B cell (primary cell): Measurements from ENCODE around the gene ZNF516. TPM values are rescaled to one million over a fixed set of nuclear protein-coding genes. Genes with fewer than 3 reads are reported as not detected.

Experiments used
- ATAC-seq: fragments of 200-7000 bp; cut with Tn5 transposase; one replicate; pipeline ENCODE4 v1.10.0; 2021; ENCODE audit warnings: low read depth, mild to moderate bottlenecking, moderate number of reproducible peaks, moderate library complexity
- CTCF ChIA-PET: fragments of 350-600 bp; sonication (Branson Sonifier 250); formaldehyde crosslinking; loops from one replicate; lab custom pipeline; 2021; ENCODE audit warnings: antibody characterized with exemption, inconsistent platforms; lab: Charles Lee
- POLR2A ChIA-PET: fragments of 350-600 bp; sonication (Branson Sonifier 250); formaldehyde crosslinking; loops from one replicate; lab custom pipeline; 2021; ENCODE audit warnings: antibody characterized with exemption; lab: Charles Lee
- DNase-seq: peaks from one replicate; pipeline ENCODE4 v3.0.0; 2013
- H2AFZ ChIP-seq: 2 replicates; pipeline ENCODE4 v1.6.1; 2012; ENCODE audit warnings: mild to moderate bottlenecking, low read depth, low read length; ENCODE audit not compliant: insufficient read depth, poor library complexity, severe bottlenecking
- H3K27ac ChIP-seq, 2 donors: 1 replicate in 1 of 2; 2 replicates in 1 of 2; pipeline ENCODE4 v1.5.1; 2012 to 2013; ENCODE audit warnings: low read length in 2 of 2, mild to moderate bottlenecking in 2 of 2, moderate library complexity in 1 of 2
- H3K27me3 ChIP-seq, 4 experiments: fragments of 200-600 bp in 1 of 4; sonication (generic) in 1 of 4; replicated peaks in 1 of 4; 1 replicate in 2 of 4; 2 replicates in 2 of 4; pipeline versions ENCODE4 v1.6.1 to v1.7.0; 2013 to 2016; ENCODE audit warnings: low read length in 3 of 4, mild to moderate bottlenecking in 2 of 4, mixed read lengths in 1 of 4, moderate library complexity in 1 of 4; ENCODE audit not compliant: insufficient read depth in 4 of 4, control insufficient read depth in 3 of 4; ENCODE audit errors: control extremely low read depth in 1 of 4
- H3K36me3 ChIP-seq, 2 experiments: replicated peaks in 1 of 2; 1 replicate in 1 of 2; 2 replicates in 1 of 2; pipeline versions ENCODE4 v1.6.1 to v1.7.1; 2013; ENCODE audit warnings: low read length in 1 of 2; ENCODE audit not compliant: insufficient read depth in 2 of 2, control insufficient read depth in 1 of 2; ENCODE audit errors: control extremely low read depth in 1 of 2, extremely low read depth in 1 of 2
- H3K4me1 ChIP-seq, 2 donors: fragments of 200-600 bp in 1 of 2; sonication (generic) in 1 of 2; 1 replicate in 1 of 2; 2 replicates in 1 of 2; pipeline versions ENCODE4 v1.5.1 to v1.6.1; 2013 to 2017; ENCODE audit warnings: low read length in 2 of 2; ENCODE audit not compliant: control insufficient read depth in 2 of 2, insufficient read depth in 2 of 2
- H3K4me2 ChIP-seq: replicated peaks from 2 replicates; pipeline ENCODE3; 2012; ENCODE audit warnings: mild to moderate bottlenecking, low read depth, low read length; ENCODE audit not compliant: poor library complexity, severe bottlenecking
- H3K4me3 ChIP-seq, 5 experiments: fragments of 200-600 bp in 1 of 5; sonication (generic) in 1 of 5; 1 replicate in 3 of 5; 2 replicates in 2 of 5; pipeline versions ENCODE4 v1.5.1 to v1.7.0; 2011 to 2016; ENCODE audit warnings: low read length in 4 of 5, mild to moderate bottlenecking in 4 of 5, low read depth in 2 of 5, control low read depth in 1 of 5, moderate library complexity in 1 of 5; ENCODE audit not compliant: insufficient read depth in 1 of 5; ENCODE audit errors: control extremely low read depth in 1 of 5, extremely low read depth in 1 of 5
- H3K79me2 ChIP-seq: fragments of 200-600 bp; sonication (generic); one replicate; pipeline ENCODE4 v1.6.0; 2016; ENCODE audit warnings: low read length; ENCODE audit not compliant: control insufficient read depth, insufficient read depth
- H3K9ac ChIP-seq: fragments of 200-600 bp; sonication (generic); 2 replicates; pipeline ENCODE4 v1.6.1; 2017; ENCODE audit warnings: mild to moderate bottlenecking, low read length, moderate library complexity
- H3K9me3 ChIP-seq, 3 donors: one replicate each; pipeline versions ENCODE4 v1.6.1 to v1.7.1; 2013; ENCODE audit warnings: low read length in 2 of 3; ENCODE audit not compliant: control insufficient read depth in 2 of 3, insufficient read depth in 1 of 3; ENCODE audit errors: control extremely low read depth in 1 of 3
- H4K20me1 ChIP-seq: 2 replicates; pipeline ENCODE4 v1.6.0; 2012; ENCODE audit warnings: mild to moderate bottlenecking, low read length; ENCODE audit not compliant: insufficient read depth, control insufficient read depth, poor library complexity, severe bottlenecking
- H3K27ac Mint-ChIP-seq: one replicate; pipeline ENCODE4 v1.8.0; 2021; ENCODE audit warnings: mixed read lengths
- H3K27me3 Mint-ChIP-seq: one replicate; pipeline ENCODE4 v1.8.0; 2021; ENCODE audit warnings: mixed read lengths
- H3K4me1 Mint-ChIP-seq: one replicate; pipeline ENCODE4 v1.8.0; 2021; ENCODE audit warnings: mixed read lengths
- H3K4me3 Mint-ChIP-seq: one replicate; pipeline ENCODE4 v1.8.0; 2021; ENCODE audit warnings: mixed read lengths
- H3K9me3 Mint-ChIP-seq: one replicate; pipeline ENCODE4 v1.8.0; 2022; ENCODE audit warnings: mixed read lengths; ENCODE audit not compliant: insufficient read depth
- CTCF ChIP-seq: fragments of 200-600 bp; IDR thresholded peaks from one replicate; pipeline ENCODE4 v1.8.0; 2022; ENCODE audit warnings: antibody characterized with exemption, mild to moderate bottlenecking
- EZH2 ChIP-seq: IDR thresholded peaks from 2 replicates; pipeline ENCODE4 v1.6.1; 2012; ENCODE audit warnings: borderline replicate concordance, low read depth, mild to moderate bottlenecking, moderate library complexity, low read length; ENCODE audit not compliant: insufficient read depth, poor library complexity, severe bottlenecking
- WGBS: methylation state at CpG from one replicate; pipeline ENCODE4 v1.1.5; 2013; ENCODE audit warnings: missing lambda C conversion rate; ENCODE audit not compliant: insufficient coverage; 5-methylcytosine and 5-hydroxymethylcytosine counted together
- intact Hi-C: fragments of 100-400 bp; cut with micrococcal nuclease; formaldehyde crosslinking; loops from one replicate; pipeline ENCODE4 v1.10.0; 2022
- polyA plus RNA-seq: library from polyadenylated mRNA; depleted of rRNA; stranded (reverse); fragments of >200 nt; gene quantifications from 2 replicates; pipeline ENCODE4 v1.2.3, GENCODE V29; 2012
- total RNA-seq, 2 donors: library from RNA; stranded (reverse); fragments of 120-200 nt in 1 of 2; gene quantifications; 1 replicate in 1 of 2; 2 replicates in 1 of 2; pipeline versions ENCODE4 v1.2.3 to v1.2.4, GENCODE V29; 2013 to 2022

The ZNF516 gene
- total and polyA plus RNA-seq, 2 donors (not counting 1 experiment from before 2014, with no cell fraction given), result 6.7 to 27.1 TPM

- no peak overlapping the region for H3K4me2 ChIP-seq
- H3K27me3 ChIP-seq, result no peaks in the 10 kb centered on the region
- peaks cover 2 to 14% of the 10 kb centered on the region in 2 experiments for H3K36me3 ChIP-seq
- no peak overlapping the region for H2AFZ ChIP-seq
- no peaks in the 10 kb centered on the region for H3K27me3 Mint-ChIP-seq
- intact Hi-C loops, result no loop called here
- DNase-seq (no peak), ATAC-seq (no peak)
- 92% methylated on average over 1 of the region's 5 CpGs for WGBS
- no peaks in the 10 kb centered on the region for H3K9me3 Mint-ChIP-seq
- H3K4me1 ChIP-seq, result peaks cover 16 to 17% of the 10 kb centered on the region in 2 donors
- no peak overlapping the region for H3K4me3 Mint-ChIP-seq
- H3K4me3 ChIP-seq, result no peak overlapping the region
- peaks cover 2% of the 10 kb centered on the region for H3K79me2 ChIP-seq
- POLR2A ChIA-PET, result no interaction called here
- H4K20me1 ChIP-seq, result peaks cover 4% of the 10 kb centered on the region
- no peaks in the 10 kb centered on the region for H3K9me3 ChIP-seq
- H3K27ac ChIP-seq, result no peak overlapping the region
- peaks cover 23% of the 10 kb centered on the region for H3K4me1 Mint-ChIP-seq
- no peak overlapping the region for H3K9ac ChIP-seq
- H3K27ac Mint-ChIP-seq, result no peak overlapping the region
- TF ChIP-seq CTCF, result no peak
- no peak for TF ChIP-seq EZH2
- CTCF ChIA-PET, result interaction anchor here (0.9 to 1.5 kb wide), 2 partner anchors 26 to 337 kb away, joined by 3 to 5 read pairs; no protein-coding TSS in a partner anchor
Measured at GRCh38 chr18:76373297-76373696, 121.7 kb downstream of the ZNF516 start.

GRCh38 chr18:76371301-76372203 is 123.5 kb downstream of the ZNF516 start:
- Mint-ChIP-seq H3K4me3 (no peak overlapping the region), H3K27me3 (no peaks in the 10 kb centered on the region), H3K4me1 (peaks cover 23% of the 10 kb centered on the region), H3K27ac (no peak overlapping the region), H3K9me3 (no peaks in the 10 kb centered on the region)
- Histone ChIP-seq H3K4me1 (peaks cover 16 to 17% of the 10 kb centered on the region in 2 donors), H3K4me2 (no peak overlapping the region), H3K79me2 (no peaks in the 10 kb centered on the region), H4K20me1 (peaks cover 4% of the 10 kb centered on the region), H3K9ac (no peak overlapping the region), H3K27ac (no peak overlapping the region), H3K36me3 (peaks cover 2 to 14% of the 10 kb centered on the region in 2 experiments), H3K9me3 (no peaks in the 10 kb centered on the region), H3K4me3 (no peak overlapping the region), H2AFZ (no peak overlapping the region), H3K27me3 (no peaks in the 10 kb centered on the region)
- intact Hi-C loops, result no loop called here
- no peak for ATAC-seq
- ChIA-PET POLR2A (no interaction called here), CTCF (interaction anchor here (0.5 kb wide), 1 partner anchor 250 kb away, joined by 5 read pairs; no protein-coding TSS in a partner anchor)
- WGBS, result 92% methylated on average over 42 of the region's 43 CpGs
- TF ChIP-seq EZH2 (no peak), CTCF (no peak)
- DNase-seq, result no peak
